Panc1 (cell line): ENCODE results near the gene DNASE1L1.

Source experiments
- CTCF ChIP-seq: fragments of 450-650 bp; IDR thresholded peaks from 2 replicates; pipeline ENCODE4 v1.5.1; 2017; ENCODE audit warnings: mild to moderate bottlenecking
- POLR2AphosphoS5 ChIP-seq: IDR thresholded peaks from 2 replicates; pipeline ENCODE4 v1.6.1; 2012; ENCODE audit warnings: mild to moderate bottlenecking, low read depth, low read length, moderate library complexity
- REST ChIP-seq, 2 experiments: IDR thresholded peaks; 2 replicates each; pipeline ENCODE4 v1.6.1; 2011 to 2012; ENCODE audit warnings: low read depth in 2 of 2, control low read depth in 1 of 2, low read length in 1 of 2, mild to moderate bottlenecking in 1 of 2, moderate library complexity in 1 of 2; ENCODE audit not compliant: insufficient read depth in 1 of 2
- TCF7L2 ChIP-seq: IDR thresholded peaks from 2 replicates; pipeline ENCODE4 v1.6.1; 2011; ENCODE audit warnings: mild to moderate bottlenecking, low read depth, low read length, inconsistent platforms

- TF ChIP-seq CTCF (no peak), POLR2AphosphoS5 (no peak), REST (IDR thresholded peaks at IDR 0.05; ENCODE audit: insufficient read depth in 1 of 2, low read depth in 2 of 2, low read length in 1 of 2) (no peak), TCF7L2 (no peak)
Observed at GRCh38 chrX:154419189-154419588, 10.1 kb upstream of the DNASE1L1 start.
